Limb (tissue), 2 donors: ENCODE measurements around the gene PDE1A.

ENCODE experiments used
- DNase-seq, 2 donors: peaks; one replicate each; pipeline ENCODE4 v3.0.0-alpha.2; 2016; ENCODE audit errors: extremely low spot score in 2 of 2

The PDE1A gene

DNA sequence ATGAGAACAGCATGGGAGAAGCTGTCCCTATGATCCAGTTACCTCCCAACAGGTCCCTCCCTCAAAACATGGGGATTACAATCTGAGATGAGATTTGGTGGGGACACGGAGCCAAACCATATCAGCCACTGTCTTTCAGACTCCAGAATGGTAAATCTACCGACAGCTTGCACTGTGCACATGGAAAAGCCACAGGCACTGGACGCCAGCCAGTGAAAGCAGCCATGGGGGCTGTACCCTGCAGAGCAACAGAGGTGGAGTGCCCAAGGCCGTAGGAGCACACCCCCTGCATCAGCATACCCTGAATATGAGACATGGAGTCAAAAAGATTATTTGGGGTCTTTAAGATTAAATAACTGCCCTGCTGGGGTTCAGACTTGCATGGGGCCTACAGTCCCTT, 218.4 kb downstream of the PDE1A start:
- no peak for DNase-seq

DNA sequence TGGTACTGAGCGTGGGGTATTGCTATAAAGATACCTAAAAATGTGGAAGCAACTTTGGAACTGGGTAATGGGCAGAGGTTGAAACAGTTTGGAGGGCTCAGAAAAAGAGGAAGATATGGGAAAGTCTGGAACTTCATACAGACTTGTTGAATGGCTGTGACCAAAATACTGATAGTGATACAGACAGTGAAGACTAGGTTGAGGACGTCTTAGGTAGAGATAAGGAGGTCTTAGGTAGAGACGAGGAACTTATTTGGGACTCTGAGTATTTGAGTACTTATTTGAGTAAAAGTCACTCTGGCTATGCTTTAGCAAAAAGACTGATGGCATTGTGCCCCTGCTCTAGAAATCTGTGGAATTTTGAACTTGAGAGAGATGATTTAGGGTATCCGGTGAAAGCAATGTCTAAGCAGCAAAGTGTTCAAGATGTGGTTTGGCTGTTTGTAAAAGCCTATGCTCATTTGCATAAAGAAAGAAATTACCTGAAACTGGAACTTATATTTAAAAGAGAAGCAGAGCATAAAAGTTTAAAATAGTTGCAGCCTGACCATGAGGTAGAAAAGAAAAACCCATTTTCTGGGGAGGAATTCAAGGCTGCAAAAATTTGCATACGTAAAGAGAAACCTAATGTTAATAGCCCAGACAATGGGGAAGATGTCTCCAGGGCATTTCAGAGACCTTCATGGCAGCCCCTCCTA, 219.6 kb downstream of the PDE1A start:
- no peak for DNase-seq

DNA sequence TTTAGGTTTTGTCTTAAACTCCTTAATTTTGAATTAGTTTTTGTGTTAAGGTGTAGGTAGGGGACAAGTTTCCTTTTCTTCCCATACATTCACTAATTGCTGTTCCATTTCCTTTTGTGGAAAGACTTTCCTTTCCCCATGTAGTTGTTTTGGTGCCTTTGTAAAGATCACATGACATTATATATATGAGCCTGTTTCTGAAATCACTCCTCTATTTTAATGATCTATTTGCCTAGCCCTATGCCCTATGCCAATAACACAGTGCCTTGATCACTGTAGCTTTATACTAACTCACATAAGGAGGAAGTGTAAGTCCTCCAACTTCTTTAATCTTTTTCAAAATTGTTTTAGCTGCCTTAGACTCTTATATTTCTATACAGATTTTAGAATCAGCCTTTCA, 229.3 kb downstream of the PDE1A start:
- no peak for DNase-seq

DNA sequence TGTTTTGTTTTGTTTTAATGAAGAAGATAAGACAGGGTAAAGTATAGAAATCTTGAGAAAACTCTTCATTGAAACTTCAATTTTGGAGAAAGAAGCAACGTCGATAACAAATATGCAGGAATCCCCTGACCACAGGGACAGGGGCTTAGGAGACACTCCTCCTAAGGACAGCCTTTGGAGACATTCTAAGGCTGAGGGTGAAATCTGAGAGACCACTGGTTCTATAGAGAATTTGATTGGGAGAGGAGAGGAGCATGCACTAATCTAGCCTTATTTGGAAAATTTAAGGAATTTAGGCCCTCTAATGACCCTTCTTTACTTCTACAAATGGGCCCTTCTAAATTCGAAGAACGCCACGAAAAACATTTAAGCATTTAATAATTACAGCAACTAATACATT, 233.5 kb downstream of the PDE1A start:
- DNase-seq = no peak

DNA sequence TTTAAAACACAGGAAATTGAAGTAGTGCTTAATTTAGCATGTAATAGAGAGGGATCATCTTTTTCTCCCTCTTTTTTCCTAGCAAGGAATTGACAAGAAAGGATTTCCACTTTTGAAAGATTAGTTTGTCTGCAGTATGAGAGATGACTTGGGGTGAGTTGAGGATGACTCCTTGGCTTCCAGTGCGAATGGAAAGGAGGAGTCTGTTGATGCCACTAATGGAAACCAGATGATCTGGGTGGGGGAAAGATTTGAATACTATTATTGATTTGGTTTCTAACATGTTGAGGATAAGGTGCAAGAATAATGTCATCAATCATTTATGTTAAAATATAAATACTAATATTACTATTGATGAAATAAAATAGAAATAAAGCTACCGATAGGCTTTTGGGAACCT, 235.8 kb downstream of the PDE1A start:
- no peak for DNase-seq

DNA sequence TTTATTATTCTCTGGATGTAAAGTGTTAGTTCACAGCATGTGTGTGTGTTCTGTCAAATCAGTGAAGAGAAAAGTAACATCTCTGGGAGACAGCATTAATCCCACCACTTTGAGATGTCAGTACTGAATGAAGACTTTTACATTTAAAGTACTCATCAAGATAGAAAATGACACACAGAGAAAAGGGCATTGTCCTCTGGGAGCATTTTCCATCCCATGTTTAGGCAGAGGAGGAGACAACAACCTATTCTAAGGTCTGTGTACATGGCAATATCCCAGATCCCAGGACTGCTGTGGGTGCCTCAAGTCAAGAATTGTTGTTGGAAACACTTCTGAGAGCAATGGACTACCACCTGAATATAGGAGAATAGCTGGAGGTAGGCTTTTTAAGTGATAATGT, 239.7 kb downstream of the PDE1A start:
- no peak for DNase-seq

DNA sequence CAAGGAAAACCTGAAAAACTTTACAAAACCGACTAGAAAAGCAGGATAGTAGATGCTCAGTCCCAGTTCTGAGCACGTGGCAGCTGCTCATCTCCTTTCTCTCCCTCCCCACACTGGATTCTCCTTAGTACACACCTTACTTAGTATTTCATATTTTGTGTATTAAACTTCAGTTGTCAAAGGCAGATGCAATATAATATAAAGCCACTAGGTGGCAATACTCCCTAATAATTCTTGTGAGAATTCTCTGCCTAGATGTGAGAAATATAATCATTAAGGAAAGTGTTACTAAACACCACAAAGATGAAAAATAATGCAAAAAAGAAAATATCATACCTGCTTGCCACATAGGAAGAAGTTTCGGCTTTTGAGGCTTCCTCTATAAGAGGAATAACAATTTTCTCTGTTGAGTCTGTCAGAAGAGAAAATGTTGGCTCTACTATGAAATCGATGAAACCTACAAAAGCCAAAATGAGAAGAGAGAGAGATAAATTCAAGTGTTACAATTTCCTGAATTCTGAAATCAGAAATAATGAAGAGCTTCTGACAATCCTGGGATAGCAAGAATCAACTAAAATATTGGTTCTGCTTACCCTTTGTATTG, 240.6 kb downstream of the PDE1A start:
- peak in 1 of 2 donors; percentile 60 for DNase-seq

DNA sequence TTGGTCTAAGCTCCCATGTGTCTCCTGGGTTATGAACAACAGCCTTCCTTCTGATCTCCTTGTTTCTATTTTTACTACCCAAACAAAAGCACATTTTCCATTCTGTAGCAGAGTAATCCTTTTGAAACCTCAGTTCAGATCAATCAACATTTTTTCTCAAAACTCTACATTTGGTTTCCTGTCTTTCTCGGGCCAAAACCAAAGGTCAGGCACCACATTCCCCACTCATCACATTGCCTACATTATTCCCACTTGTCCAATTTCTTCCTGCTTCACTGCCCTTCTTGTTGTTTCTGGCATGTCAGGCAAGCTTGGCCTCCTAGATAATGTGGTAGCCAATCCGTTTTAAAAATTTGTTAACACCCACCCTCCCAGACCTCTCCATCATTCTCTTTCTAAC, 244.4 kb downstream of the PDE1A start:
- DNase-seq = no peak

DNA sequence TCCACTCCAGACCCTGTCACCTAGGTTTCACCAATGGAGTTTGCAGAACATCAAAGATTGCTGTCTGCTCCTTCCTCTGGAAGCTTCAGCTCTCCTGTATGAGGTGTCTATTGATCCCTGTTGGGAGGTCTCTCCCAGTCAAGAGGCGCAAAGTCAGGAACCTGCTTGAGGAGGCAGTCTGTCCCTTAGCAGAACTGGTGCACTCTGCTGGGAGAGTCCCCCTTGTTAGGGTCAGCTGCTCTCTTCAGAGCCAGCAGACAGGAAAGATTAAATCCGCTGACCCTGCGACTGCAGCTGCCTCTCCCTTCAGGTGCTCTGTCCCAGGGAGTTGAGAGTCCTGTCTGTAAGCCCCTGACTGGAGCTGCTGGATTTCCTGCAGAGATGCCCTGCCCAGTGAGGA, 245.5 kb downstream of the PDE1A start:
- DNase-seq = no peak

DNA sequence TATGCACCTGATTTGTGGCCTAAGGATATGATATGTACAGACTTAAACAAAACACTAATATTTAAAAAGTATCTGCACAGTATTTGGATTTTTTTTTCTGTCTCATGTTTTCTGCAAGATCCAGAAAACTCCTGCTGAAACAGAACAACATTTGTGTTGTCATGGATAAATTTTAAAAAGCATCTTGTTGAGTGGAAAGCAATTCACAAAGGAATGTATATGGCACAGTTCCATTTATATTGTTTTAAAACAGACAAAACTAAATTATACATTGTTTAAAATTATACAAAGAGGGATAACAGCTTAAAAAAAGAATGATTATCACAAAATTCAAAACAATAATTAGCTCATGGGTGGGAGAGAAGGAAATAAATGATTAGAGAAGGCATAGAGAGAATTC, 247.7 kb downstream of the PDE1A start:
- DNase-seq = no peak

DNA sequence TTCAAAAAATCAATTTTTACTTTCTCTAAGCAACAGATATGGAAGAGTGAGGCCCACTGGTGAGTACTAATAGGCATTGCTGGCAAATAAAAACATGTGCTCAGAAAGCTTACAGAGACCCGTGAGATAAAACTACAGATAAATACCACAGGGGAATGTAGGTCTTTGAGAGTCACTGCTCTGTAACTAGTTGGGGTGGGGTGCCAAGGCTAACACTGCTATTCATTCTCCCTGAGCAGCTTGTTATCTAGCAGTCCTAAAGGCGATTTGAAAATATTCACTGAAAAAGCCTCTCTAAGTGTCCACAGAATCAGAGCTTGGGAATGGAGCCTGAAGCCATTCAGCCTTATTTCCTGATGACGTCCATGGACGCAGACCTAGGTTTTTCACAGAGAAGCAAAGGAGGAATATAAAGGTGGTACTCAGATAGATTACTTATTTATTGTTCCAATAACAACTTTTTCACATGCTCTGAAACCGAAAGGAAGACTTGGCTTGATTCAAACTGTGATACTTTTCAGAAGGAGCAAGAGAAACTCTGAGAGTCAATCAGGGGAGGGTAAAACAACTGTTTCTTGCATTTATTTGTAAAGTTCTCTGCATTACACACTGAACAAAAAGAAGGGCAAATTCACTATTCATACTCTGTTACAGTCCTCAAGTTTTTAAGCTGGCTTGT, 252.8 kb downstream of the PDE1A start:
- no peak for DNase-seq

DNA sequence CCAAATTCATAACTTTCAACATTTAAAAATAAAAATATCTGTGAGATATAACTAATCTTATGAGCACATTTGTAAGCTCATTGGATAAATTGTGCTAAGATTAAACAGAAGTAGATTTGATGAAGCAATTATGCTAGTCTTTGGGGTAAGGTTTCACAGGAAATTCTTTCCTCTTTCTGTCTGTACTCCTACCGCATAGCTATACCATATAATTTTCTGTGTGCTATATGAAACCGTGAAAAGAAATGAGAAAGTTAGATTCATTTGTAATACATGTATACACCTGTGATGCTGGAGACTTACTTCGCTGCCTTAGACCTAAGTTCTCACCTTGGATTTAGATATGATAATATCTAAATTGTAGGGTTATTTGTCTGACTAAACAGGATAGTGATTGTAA, 256.5 kb downstream of the PDE1A start:
- DNase-seq = no peak

DNA sequence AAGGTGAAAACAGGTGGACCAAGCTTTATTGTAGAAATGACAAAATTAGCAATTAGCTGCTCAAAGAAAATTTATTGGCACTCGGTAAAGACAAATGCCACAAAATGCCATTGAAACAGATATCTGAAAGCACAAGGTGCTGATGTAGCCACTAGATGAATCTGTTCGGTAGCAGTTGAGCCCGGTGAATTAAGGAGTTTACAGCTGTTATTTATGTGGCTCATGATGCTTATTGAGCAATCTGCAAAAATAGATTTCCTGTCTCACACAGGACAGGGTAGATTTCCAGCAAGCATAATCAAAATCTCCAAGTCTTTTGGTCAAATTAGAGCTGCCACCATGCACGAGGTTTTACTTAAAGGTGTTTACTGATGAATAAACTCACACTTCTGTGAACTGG, 259.0 kb downstream of the PDE1A start:
- DNase-seq = no peak

DNA sequence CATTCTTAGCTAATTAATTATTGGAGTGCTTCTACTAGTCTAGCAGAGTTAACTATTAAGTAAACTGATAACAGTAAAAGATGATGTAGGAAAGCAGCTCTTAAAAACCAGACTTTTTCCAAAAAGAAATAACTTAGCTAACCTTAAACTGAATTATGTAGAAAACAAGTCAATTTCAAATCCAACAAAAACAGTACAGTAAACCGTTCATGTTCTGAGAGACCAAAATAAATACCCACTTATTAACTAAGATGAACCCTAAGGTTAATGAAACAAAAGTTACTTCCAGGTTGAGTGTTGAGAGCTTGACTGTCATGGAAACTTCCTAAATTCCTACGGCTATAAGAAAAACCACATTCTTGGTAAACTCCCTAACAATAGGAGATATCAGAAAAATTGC, 260.0 kb downstream of the PDE1A start:
- no peak for DNase-seq

DNA sequence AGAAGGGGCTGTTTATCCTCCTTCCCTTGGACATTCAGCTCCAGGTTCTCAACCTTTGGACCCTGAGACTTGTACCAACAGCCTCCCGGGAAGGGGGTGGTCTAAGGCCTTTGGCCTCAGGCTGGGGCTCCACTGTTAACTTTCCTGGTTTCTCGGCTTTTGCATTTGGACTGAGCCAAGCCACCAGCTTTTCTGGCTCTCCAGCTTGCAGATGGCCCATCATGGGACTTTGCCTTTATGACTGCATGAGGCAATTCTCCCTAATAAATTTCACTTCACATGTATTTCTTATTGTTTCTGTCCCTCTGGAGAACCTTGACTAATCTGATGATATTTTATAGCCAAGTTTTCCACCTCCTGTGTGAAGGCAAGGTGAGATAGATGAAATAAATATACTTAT, 260.4 kb downstream of the PDE1A start:
- DNase-seq = no peak

DNA sequence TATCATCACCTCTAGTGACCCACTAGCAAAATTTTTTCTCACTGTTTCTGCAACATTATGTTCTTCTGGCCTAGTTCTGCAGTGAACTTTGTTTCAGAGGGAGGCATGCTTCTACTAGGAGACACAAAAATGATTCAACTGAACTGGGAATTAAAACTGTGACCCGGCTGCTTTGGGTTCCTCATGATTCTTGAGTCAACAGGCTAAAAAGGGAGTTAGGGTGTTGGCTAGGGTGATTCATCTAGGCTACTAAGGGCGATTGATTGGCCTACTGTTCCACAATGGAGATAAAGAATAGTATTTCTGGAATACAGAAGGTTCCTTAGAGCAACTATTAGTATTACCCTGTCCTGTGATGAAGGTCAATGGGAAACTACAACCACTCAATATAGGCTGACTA, 261.6 kb downstream of the PDE1A start:
- DNase-seq = no peak

DNA sequence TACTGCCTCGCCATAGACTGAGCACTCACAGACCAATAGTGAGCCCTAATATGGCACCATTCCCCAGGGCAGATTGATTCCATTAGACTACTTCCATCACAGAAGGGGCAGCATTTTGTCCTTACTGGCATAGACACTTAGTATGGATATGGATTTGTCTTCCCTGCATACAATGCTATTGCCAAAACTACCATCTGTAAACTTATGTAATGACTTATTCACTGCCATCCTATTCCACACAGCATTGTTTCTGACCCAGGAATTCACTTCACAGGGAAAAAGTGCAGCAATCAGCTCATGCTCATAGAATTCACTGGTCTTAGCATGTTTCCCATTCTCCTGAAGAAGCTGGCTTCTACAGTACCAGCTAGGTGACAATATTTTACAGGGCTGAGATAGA, 262.1 kb downstream of the PDE1A start:
- DNase-seq = no peak

DNA sequence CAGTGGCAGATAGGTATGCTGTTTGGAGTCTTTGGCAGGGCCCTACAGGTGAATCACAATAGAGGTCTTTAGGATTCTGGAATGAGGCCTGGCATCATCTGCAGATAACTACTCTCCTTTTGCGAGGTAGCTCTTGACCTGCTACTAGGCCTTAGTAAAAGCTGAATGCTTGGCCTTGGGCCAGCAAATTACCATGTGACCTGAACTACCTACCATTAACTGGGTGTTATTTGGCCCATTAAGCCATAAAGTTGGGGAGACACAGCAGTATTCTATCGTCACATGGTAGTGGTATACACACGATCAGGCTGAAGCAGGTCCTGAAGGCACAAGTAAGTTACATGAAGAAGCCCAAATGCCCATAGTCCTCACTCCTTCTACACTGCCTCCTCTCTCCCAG, 263.0 kb downstream of the PDE1A start:
- no peak for DNase-seq

DNA sequence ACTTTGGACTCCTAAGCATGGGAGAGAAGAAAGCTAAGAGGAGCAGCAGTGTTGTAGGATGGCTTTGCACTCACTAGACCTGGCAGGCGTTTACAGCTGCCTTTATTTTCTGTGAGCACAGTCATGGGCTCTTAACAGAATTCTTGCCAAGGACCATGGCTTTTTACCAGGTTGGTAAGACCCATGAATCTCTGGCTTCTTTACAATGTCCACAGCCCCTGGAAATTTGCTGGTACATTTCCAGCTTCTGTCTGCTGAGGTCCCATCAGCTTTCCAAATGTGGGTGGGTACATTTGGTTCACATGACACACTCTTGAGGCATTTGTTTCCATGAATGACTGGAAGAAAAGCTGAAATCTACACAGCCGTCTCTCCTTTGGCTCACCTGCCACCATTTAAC, 278.5 kb downstream of the PDE1A start:
- no peak for DNase-seq

DNA sequence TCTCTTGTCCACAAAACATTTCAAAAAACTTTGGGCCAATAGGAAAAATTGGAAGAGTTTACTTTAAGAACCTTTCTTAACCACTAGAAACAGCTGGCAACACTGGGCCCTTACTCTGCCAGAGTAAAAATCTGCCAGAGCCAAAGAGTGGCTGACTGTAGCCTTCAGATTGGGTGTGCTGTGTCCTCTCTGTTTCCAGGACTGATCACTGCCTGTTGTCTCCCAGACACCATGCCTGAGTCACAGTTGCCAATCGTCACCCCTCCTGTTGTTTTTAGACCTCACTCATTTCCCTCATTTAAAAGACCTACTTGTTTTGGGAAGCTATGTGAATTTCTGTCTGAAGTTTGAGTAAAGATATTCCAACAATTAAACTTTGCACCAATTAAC, 282.1 kb downstream of the PDE1A start:
- peak in 1 of 2 donors; percentile 18 for DNase-seq

DNA sequence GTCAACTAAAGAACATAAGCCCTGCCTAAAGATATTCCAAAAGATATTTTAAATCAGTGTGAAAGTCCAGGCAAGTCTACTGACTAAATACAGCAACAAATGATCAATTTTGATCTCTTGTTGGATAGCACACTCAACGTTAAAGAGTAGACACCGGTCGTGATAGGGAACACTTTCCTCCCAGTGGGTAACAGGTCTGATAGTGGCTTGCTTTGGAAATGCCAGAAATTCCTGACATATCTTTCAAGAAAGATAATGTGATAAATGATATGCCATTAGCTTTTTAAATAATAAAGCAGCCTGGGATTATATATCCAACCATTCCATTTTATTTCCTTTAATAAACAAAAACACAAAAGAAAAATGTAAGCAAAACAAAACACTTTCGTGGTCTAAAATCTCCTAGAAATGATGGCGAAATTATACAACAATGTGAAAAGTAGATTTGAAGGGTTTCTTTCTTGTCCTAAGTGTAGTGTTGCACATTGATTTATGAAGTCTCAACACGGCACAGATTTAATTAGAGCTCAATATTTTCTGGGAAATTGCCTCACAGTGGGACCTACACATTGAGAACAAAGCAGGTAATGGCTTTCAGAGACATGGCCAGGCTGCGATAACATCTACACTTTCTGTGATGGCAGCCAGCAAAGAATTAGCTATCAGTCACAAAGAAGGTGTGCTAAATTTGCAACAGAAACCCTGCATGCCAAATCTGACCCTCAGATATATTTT, 282.6 kb downstream of the PDE1A start:
- no peak for DNase-seq

DNA sequence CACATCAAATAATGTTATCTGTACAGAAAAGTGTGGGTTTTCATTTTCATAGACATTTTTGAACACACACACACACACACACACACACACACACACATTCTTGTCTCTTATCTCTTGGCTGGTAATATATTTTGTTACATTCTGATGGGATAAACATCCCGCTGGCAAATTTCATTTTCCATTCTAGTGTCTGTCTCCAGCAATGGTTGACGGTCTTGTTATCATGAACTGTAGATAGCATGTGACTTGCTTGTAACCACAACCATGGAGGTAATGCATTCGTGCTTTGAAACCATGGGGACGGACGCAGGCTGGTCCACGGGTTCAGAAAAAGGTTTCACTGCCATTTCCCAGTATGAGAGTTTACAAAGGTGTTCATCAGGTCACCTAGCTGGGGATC, 284.8 kb downstream of the PDE1A start:
- DNase-seq = no peak
